Effector memory CD8-positive, alpha-beta T cell (primary cell): ENCODE results near the gene GTF2H1.

Experiments used
- ATAC-seq: fragments of 150-1000 bp; cut with Tn5 transposase; replicated peaks from 2 replicates; pipeline ENCODE4 v1.10.0; 2021; ENCODE audit warnings: mild to moderate bottlenecking, moderate library complexity
- DNase-seq, 3 experiments: peaks; one replicate each; pipeline ENCODE4 v3.0.0; 2021
- H3K27ac Mint-ChIP-seq, 2 donors: one replicate each; pipeline ENCODE4 v1.8.0; 2022; ENCODE audit warnings: mild to moderate bottlenecking in 2 of 2, mixed read lengths in 2 of 2, moderate library complexity in 2 of 2
- H3K27me3 Mint-ChIP-seq, 2 donors: one replicate each; pipeline ENCODE4 v1.8.0; 2022; ENCODE audit warnings: mixed read lengths in 2 of 2
- H3K36me3 Mint-ChIP-seq: one replicate; pipeline ENCODE4 v1.8.0; 2022; ENCODE audit warnings: mild to moderate bottlenecking, moderate library complexity, mixed read lengths; ENCODE audit not compliant: insufficient read depth
- H3K4me1 Mint-ChIP-seq, 2 donors: one replicate each; pipeline ENCODE4 v1.8.0; 2022; ENCODE audit warnings: low read depth in 2 of 2, mixed read lengths in 2 of 2
- H3K4me3 Mint-ChIP-seq, 2 donors: one replicate each; pipeline ENCODE4 v1.8.0; 2022; ENCODE audit warnings: mild to moderate bottlenecking in 2 of 2, mixed read lengths in 2 of 2, moderate library complexity in 2 of 2
- H3K9me3 Mint-ChIP-seq, 2 donors: one replicate each; pipeline ENCODE4 v1.8.0; 2022; ENCODE audit warnings: mixed read lengths in 2 of 2

Gene GTF2H1

DNA sequence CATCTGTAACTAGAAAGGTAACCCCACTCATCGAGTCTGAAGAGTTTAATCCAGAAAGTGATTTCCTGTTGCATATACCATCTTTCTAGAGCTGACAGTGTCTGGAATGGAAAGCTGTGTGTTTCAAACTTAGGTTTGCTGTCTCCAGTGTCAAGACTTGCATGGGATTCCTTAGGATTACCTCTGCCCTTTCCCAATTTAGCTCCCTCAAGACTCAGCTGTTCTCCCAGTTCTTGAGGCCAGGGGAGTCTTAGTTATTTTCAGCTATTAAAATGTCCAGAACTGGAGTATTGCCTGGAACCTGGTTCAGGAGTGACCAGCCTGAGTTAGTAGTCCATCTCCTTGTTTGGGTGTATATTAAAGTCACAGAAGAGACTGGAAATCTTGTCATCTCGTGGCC lies 47.0 kb downstream of the GTF2H1 start:
- Mint-ChIP-seq H3K27me3 (no peaks in the 10 kb centered on the region), H3K4me3 (no peak overlapping the region), H3K4me1 (no peaks in the 10 kb centered on the region), H3K27ac (peak overlapping the region in 1 of 2 donors; percentile 80), H3K9me3 (no peaks in the 10 kb centered on the region), H3K36me3 (peaks cover 24% of the 10 kb centered on the region)
- DNase-seq (no peak), ATAC-seq (no peak)

- no peak overlapping the region for H3K27ac Mint-ChIP-seq
- H3K9me3 Mint-ChIP-seq, result no peaks in the 10 kb centered on the region
- H3K27me3 Mint-ChIP-seq, result no peaks in the 10 kb centered on the region
- peaks cover 9% of the 10 kb centered on the region for H3K36me3 Mint-ChIP-seq
- no peak overlapping the region for H3K4me3 Mint-ChIP-seq
- H3K4me1 Mint-ChIP-seq, result no peaks in the 10 kb centered on the region
- ATAC-seq (no peak), DNase-seq (no peak)
Observed at GRCh38 chr11:18371279-18371678, 48.9 kb downstream of the GTF2H1 start.

DNA sequence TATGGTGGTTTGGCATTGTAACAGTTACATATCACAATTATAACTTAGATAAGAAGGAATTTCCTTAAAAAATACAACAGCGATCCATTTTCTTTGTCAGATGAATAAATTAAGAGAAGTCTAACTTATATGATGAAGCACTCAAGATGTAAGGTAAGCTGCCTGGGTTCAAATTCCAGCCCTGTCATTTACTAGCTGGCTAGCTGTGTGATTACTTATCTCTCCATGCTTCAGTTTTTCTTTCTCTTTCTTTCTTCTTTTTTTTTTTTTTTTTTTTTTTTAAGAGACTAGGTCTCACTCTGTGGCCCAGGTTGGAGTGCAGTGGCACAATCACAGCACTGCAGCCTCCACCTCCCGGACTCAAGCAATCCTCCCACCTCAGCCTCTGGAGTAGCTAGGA lies 49.8 kb downstream of the GTF2H1 start:
- peaks cover 3% of the 10 kb centered on the region for H3K36me3 Mint-ChIP-seq
- DNase-seq (no peak), ATAC-seq (no peak)
- H3K4me3 Mint-ChIP-seq, result no peak overlapping the region
- no peak overlapping the region for H3K27ac Mint-ChIP-seq
- H3K27me3 Mint-ChIP-seq, result no peaks in the 10 kb centered on the region
- no peaks in the 10 kb centered on the region for H3K9me3 Mint-ChIP-seq
- no peaks in the 10 kb centered on the region for H3K4me1 Mint-ChIP-seq

GRCh38 chr11:18374956-18375355 lies 52.6 kb downstream of the GTF2H1 start:
- H3K27ac Mint-ChIP-seq, result no peak overlapping the region
- peaks cover 3% of the 10 kb centered on the region for H3K36me3 Mint-ChIP-seq
- H3K27me3 Mint-ChIP-seq, result no peaks in the 10 kb centered on the region
- no peaks in the 10 kb centered on the region for H3K9me3 Mint-ChIP-seq
- ATAC-seq (no peak), DNase-seq (no peak)
- no peaks in the 10 kb centered on the region for H3K4me1 Mint-ChIP-seq
- no peak overlapping the region for H3K4me3 Mint-ChIP-seq

- H3K4me3 Mint-ChIP-seq, result no peak overlapping the region
- H3K4me1 Mint-ChIP-seq, result no peaks in the 10 kb centered on the region
- no peak for ATAC-seq
- no peak for DNase-seq
- no peaks in the 10 kb centered on the region for H3K27me3 Mint-ChIP-seq
- peaks cover 3% of the 10 kb centered on the region for H3K36me3 Mint-ChIP-seq
- H3K9me3 Mint-ChIP-seq, result no peaks in the 10 kb centered on the region
- H3K27ac Mint-ChIP-seq, result no peak overlapping the region
Observed at GRCh38 chr11:18375941-18376340, 53.6 kb downstream of the GTF2H1 start.

- H3K27me3 Mint-ChIP-seq, result no peaks in the 10 kb centered on the region
- peaks cover 12 to 14% of the 10 kb centered on the region in 2 donors for H3K4me1 Mint-ChIP-seq
- H3K4me3 Mint-ChIP-seq, result no peak overlapping the region
- H3K27ac Mint-ChIP-seq, result peak overlapping the region; percentile 15 to 41
- peaks cover 11% of the 10 kb centered on the region for H3K36me3 Mint-ChIP-seq
- H3K9me3 Mint-ChIP-seq, result no peaks in the 10 kb centered on the region
- no peak for DNase-seq
- ATAC-seq, result no peak
Observed at GRCh38 chr11:18379201-18379600, 56.8 kb downstream of the GTF2H1 start.

GRCh38 chr11:18383388-18384156 lies 61.2 kb downstream of the GTF2H1 start:
- peak overlapping the region; percentile 97 for H3K27ac Mint-ChIP-seq
- H3K9me3 Mint-ChIP-seq, result no peaks in the 10 kb centered on the region
- no peaks in the 10 kb centered on the region for H3K27me3 Mint-ChIP-seq
- H3K4me3 Mint-ChIP-seq, result peak overlapping the region; percentile 75 to 79
- H3K4me1 Mint-ChIP-seq, result peaks cover 18 to 26% of the 10 kb centered on the region in 2 donors
- peaks cover 11% of the 10 kb centered on the region for H3K36me3 Mint-ChIP-seq
- DNase-seq, result peak; percentile 47 to 67 (median 66)
- ATAC-seq, result peak; percentile 74

GRCh38 chr11:18384157-18384641 lies 61.8 kb downstream of the GTF2H1 start:
- Mint-ChIP-seq H3K36me3 (peaks cover 11% of the 10 kb centered on the region), H3K9me3 (no peaks in the 10 kb centered on the region), H3K27me3 (no peaks in the 10 kb centered on the region), H3K27ac (peak overlapping the region; percentile 97), H3K4me1 (peaks cover 18 to 26% of the 10 kb centered on the region in 2 donors), H3K4me3 (peak overlapping the region; percentile 75 to 79)
- peak in 1 of 3 experiments; percentile 14 for DNase-seq
- peak; percentile 15 for ATAC-seq

GRCh38 chr11:18390088-18390487 lies 67.7 kb downstream of the GTF2H1 start:
- H3K27ac Mint-ChIP-seq, result peak overlapping the region in 1 of 2 donors; percentile 12

GRCh38 chr11:18392434-18393321 lies 70.3 kb downstream of the GTF2H1 start:
- no peak for DNase-seq
- Mint-ChIP-seq H3K4me1 (peaks cover 22 to 24% of the 10 kb centered on the region in 2 donors), H3K9me3 (no peaks in the 10 kb centered on the region), H3K27ac (peak overlapping the region; percentile 22 to 99), H3K36me3 (peaks cover 37% of the 10 kb centered on the region), H3K27me3 (no peaks in the 10 kb centered on the region), H3K4me3 (peak overlapping the region; percentile 2 to 21)
- no peak for ATAC-seq

More at GRCh38 chr11:18390088-18390487, 67.7 kb downstream of the GTF2H1 start:
- H3K9me3 Mint-ChIP-seq, result no peaks in the 10 kb centered on the region
- DNase-seq (no peak), ATAC-seq (no peak)
- H3K36me3 Mint-ChIP-seq, result peaks cover 11% of the 10 kb centered on the region
- H3K27me3 Mint-ChIP-seq, result no peaks in the 10 kb centered on the region
- H3K4me3 Mint-ChIP-seq, result no peak overlapping the region
- peaks cover 11 to 20% of the 10 kb centered on the region in 2 donors for H3K4me1 Mint-ChIP-seq

- Mint-ChIP-seq H3K27ac (peak overlapping the region; percentile 96 to 99), H3K4me3 (peak overlapping the region; percentile 96 to 99), H3K27me3 (no peaks in the 10 kb centered on the region), H3K9me3 (no peaks in the 10 kb centered on the region), H3K4me1 (peaks cover 24 to 30% of the 10 kb centered on the region in 2 donors), H3K36me3 (peaks cover 48% of the 10 kb centered on the region)
- DNase-seq, result no peak
- ATAC-seq, result no peak
Observed at GRCh38 chr11:18393581-18394274, 71.4 kb downstream of the GTF2H1 start.

GRCh38 chr11:18394275-18394927 lies 72.0 kb downstream of the GTF2H1 start, which contains the start of gene LDHA:
TSS of gene LDHA (plus strand) at chr11:18394563. CDS start at chr11:18396843, 2,280 bp downstream.
- DNase-seq, result peak; percentile 98 to 99 (median 99)
- no peaks in the 10 kb centered on the region for H3K27me3 Mint-ChIP-seq
- H3K36me3 Mint-ChIP-seq, result peaks cover 55% of the 10 kb centered on the region
- peak within 1 kb of the TSS; percentile 96 to 99 for H3K4me3 Mint-ChIP-seq
- peak within 1 kb of the TSS; percentile 96 to 99 for H3K27ac Mint-ChIP-seq
- peaks cover 26 to 37% of the 10 kb centered on the region in 2 donors for H3K4me1 Mint-ChIP-seq
- ATAC-seq, result peak; percentile 77
- no peaks in the 10 kb centered on the region for H3K9me3 Mint-ChIP-seq
